Activated B cell treated with CpG ODN at 0.5 μM for 24 hours (primary cell): ENCODE data around the gene TGFBR1. TPM values are rescaled to one million over a fixed set of nuclear protein-coding genes. Genes with fewer than 3 reads are reported as not detected.

Source experiments
- ATAC-seq: fragments of 200-7000 bp; cut with Tn5 transposase; one replicate; pipeline ENCODE4 v1.10.0; 2021; ENCODE audit warnings: low read depth, mild to moderate bottlenecking, moderate library complexity
- CTCF ChIA-PET: fragments of 350-600 bp; sonication (Branson Sonifier 250); formaldehyde crosslinking; loops from one replicate; lab custom pipeline; 2021; ENCODE audit warnings: antibody characterized with exemption; lab: Charles Lee
- POLR2A ChIA-PET: fragments of 350-600 bp; sonication (Branson Sonifier 250); formaldehyde crosslinking; loops from one replicate; lab custom pipeline; 2021; ENCODE audit warnings: antibody characterized with exemption; lab: Charles Lee
- DNase-seq: peaks from one replicate; pipeline ENCODE4 v3.0.0; 2022
- H3K27ac Mint-ChIP-seq: one replicate; pipeline ENCODE4 v1.8.0; 2020; ENCODE audit warnings: mixed read lengths
- H3K27me3 Mint-ChIP-seq: one replicate; pipeline ENCODE4 v1.8.0; 2021; ENCODE audit warnings: mixed read lengths
- H3K36me3 Mint-ChIP-seq: one replicate; pipeline ENCODE4 v1.8.0; 2021; ENCODE audit warnings: low read depth, mixed read lengths
- H3K4me1 Mint-ChIP-seq: one replicate; pipeline ENCODE4 v1.8.0; 2021; ENCODE audit warnings: mixed read lengths
- H3K4me3 Mint-ChIP-seq: one replicate; pipeline ENCODE4 v1.8.0; 2020; ENCODE audit warnings: mild to moderate bottlenecking, mixed read lengths
- H3K9me3 Mint-ChIP-seq: one replicate; pipeline ENCODE4 v1.8.0; 2020; ENCODE audit warnings: mixed read lengths
- intact Hi-C: fragments of 100-400 bp; cut with micrococcal nuclease; formaldehyde crosslinking; loops from one replicate; pipeline ENCODE4 v1.15.1; 2024
- total RNA-seq: library from RNA; stranded (reverse); gene quantifications from 2 replicates; pipeline ENCODE4 v1.2.3, GENCODE V29; 2022
- TF ChIP-seq, protein P1 (sequence below): fragments of 200-600 bp; IDR thresholded peaks from one replicate; pipeline ENCODE4 v1.8.0; 2022; ENCODE audit warnings: antibody characterized with exemption, mild to moderate bottlenecking

Gene TGFBR1
- total RNA-seq, 1 donor from 2014 or later = 65.3 TPM

- Mint-ChIP-seq H3K9me3 (no peaks in the 10 kb centered on the region), H3K27me3 (peaks cover 2% of the 10 kb centered on the region), H3K4me3 (no peak overlapping the region), H3K4me1 (peaks cover 16% of the 10 kb centered on the region), H3K27ac (no peak overlapping the region), H3K36me3 (no peaks in the 10 kb centered on the region)
- intact Hi-C loops = no loop called here
- ATAC-seq (no peak), DNase-seq (no peak)
- TF ChIP-seq, protein P1, sequence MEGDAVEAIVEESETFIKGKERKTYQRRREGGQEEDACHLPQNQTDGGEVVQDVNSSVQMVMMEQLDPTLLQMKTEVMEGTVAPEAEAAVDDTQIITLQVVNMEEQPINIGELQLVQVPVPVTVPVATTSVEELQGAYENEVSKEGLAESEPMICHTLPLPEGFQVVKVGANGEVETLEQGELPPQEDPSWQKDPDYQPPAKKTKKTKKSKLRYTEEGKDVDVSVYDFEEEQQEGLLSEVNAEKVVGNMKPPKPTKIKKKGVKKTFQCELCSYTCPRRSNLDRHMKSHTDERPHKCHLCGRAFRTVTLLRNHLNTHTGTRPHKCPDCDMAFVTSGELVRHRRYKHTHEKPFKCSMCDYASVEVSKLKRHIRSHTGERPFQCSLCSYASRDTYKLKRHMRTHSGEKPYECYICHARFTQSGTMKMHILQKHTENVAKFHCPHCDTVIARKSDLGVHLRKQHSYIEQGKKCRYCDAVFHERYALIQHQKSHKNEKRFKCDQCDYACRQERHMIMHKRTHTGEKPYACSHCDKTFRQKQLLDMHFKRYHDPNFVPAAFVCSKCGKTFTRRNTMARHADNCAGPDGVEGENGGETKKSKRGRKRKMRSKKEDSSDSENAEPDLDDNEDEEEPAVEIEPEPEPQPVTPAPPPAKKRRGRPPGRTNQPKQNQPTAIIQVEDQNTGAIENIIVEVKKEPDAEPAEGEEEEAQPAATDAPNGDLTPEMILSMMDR = no peak
- ChIA-PET POLR2A (no interaction called here), CTCF (no interaction called here)
Measured at GRCh38 chr9:99083051-99083450, 21.9 kb upstream of the TGFBR1 start.

DNA sequence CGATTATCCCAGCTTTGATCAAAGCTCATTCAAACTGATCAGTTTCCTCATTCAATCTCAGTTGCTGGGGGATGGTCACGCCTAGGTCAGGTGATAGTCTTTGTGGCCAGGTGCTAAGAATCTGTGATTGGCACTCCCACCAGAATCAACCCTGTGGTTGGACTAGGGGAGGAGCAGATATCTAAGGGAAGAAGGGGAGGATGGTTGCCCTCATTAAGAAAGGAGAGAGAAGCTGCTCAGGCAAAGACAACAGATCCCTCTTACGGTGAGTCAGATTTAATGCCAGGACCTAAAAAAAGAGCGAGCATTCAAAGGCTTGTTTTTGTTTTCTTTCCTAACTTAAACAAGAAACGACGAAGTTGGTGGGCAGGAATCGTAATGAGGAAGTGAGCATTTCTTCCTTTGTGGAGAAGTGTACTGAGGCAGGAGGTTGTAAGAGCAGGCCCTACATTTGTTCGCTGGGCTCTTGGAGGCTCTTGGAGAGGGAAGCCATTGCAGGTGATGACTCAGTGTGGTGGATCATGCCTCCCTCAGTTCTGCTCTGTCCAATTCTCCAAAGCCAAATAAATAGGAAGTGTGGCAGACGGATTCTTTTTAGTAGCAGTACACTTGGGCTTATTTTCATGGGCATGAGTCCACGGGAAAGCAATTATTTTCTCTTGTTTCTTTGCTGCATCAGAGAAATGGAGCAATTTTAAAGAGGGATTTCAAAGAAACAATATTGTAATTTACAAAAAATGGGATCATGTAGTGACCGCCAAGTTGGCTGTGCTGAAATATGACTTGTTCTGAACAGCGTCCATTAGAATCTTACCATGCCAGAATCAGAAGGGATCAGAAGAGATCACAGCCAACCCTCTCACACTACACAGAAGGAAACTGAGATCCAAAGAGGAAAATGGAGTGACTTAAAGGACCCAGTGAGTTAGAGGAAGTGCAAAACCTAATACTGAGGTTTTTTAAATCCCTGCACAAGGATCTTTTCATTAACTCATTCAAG lies 18.7 kb upstream of the TGFBR1 start:
- no peak overlapping the region for H3K4me3 Mint-ChIP-seq
- H3K36me3 Mint-ChIP-seq = no peaks in the 10 kb centered on the region
- H3K4me1 Mint-ChIP-seq = peaks cover 16% of the 10 kb centered on the region
- H3K9me3 Mint-ChIP-seq = peaks cover 6% of the 10 kb centered on the region
- ATAC-seq = no peak
- no peak for DNase-seq
- H3K27me3 Mint-ChIP-seq = peaks cover 2% of the 10 kb centered on the region
- TF ChIP-seq, protein P1 = no peak
- POLR2A ChIA-PET = no interaction called here
- CTCF ChIA-PET = no interaction called here
- intact Hi-C loops = no loop called here
- no peak overlapping the region for H3K27ac Mint-ChIP-seq

DNA sequence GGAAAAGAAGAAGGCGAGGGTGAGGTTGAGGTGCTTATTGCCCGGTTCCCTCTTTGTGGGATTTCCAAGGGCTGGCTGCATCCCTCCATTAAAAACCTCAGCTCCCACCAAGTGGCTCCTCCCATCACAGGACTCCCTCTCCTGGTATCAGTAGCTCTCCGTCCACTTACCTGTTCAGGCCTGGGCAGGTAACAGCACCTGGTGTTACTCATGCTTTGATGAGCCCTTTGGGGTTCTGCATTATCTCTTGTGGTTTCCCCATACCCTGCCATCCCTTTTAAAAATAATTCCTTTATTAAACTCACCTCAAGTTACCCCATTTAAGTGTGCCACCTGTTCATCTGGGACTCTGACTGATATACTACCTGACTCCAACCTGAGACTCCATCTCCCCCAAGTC lies 17.5 kb upstream of the TGFBR1 start:
- no peak overlapping the region for H3K27ac Mint-ChIP-seq
- POLR2A ChIA-PET = no interaction called here
- intact Hi-C loops = no loop called here
- H3K4me3 Mint-ChIP-seq = no peak overlapping the region
- DNase-seq = no peak
- H3K9me3 Mint-ChIP-seq = peaks cover 6% of the 10 kb centered on the region
- TF ChIP-seq, protein P1 = no peak
- peaks cover 2% of the 10 kb centered on the region for H3K27me3 Mint-ChIP-seq
- no peaks in the 10 kb centered on the region for H3K36me3 Mint-ChIP-seq
- peaks cover 16% of the 10 kb centered on the region for H3K4me1 Mint-ChIP-seq
- no peak for ATAC-seq
- CTCF ChIA-PET = no interaction called here

DNA sequence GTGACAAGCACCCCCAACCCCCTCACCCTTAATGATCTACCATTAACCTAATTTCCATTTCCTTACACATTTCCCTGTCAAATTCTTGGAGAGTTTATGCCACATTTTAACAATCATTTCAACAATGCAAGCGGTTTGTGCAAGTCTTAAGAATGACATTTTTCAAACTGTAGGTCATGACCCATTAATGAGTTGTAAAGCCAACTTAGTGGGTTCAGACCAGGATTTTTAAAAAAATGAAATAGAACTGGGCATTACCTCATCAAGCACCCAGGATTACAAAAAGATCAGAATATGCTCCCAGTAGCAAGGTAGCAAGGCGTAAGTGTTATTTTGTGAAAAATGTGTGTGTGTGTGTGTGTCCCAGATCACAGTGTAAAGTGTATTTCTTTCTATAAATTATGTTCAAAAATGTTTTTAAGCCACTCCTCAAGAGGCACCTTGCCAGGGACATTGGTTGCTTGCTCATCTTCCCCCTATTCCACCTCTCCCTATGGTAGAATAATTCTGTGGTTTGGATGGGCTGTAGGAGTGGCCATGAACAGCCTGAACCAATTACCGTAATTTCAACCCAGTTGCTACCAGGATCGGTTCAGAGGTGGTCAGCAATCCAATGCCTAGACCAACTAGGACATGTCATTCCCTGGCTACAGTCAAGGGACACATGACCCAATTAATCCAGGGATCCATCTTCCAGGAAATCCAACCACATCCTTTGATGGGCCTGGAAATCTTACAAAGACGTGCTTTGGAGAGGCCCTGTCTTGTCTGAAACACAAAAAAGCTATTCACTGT lies 14.4 kb upstream of the TGFBR1 start:
- no peaks in the 10 kb centered on the region for H3K27me3 Mint-ChIP-seq
- POLR2A ChIA-PET = no interaction called here
- TF ChIP-seq, protein P1 = no peak
- intact Hi-C loops = no loop called here
- DNase-seq (no peak), ATAC-seq (no peak)
- no peaks in the 10 kb centered on the region for H3K36me3 Mint-ChIP-seq
- CTCF ChIA-PET = no interaction called here
- H3K27ac Mint-ChIP-seq = no peak overlapping the region
- no peak overlapping the region for H3K4me3 Mint-ChIP-seq
- H3K9me3 Mint-ChIP-seq = peaks cover 6% of the 10 kb centered on the region
- peaks cover 9% of the 10 kb centered on the region for H3K4me1 Mint-ChIP-seq
